Endometrial microvascular endothelial cells (primary cell): ENCODE results near the gene CR1L. TPM values are rescaled to one million over a fixed set of nuclear protein-coding genes. Genes with fewer than 3 reads are reported as not detected.
"Not testable (repeated sequence)": the region's sequence is repeated elsewhere in the genome, so short reads cannot be mapped to it uniquely, and the experiment has no call there.

Experiments
- in situ Hi-C: cut with HindIII; loops from 2 replicates; pipeline ENCODE4 v1.10.0; 2017; ENCODE audit warnings: low sequenced_read_pairs, low pct_unique_long_range_greater_than_20kb; ENCODE audit errors: inconsistent ontology term
- total RNA-seq: library from RNA; depleted of rRNA; stranded (reverse); fragments of >200 nt; gene quantifications from one replicate; pipeline ENCODE4 v1.2.3, GENCODE V29; 2015; ENCODE audit errors: inconsistent ontology term

Gene CR1L
- total RNA-seq, 1 donor from 2014 or later: not detected

DNA sequence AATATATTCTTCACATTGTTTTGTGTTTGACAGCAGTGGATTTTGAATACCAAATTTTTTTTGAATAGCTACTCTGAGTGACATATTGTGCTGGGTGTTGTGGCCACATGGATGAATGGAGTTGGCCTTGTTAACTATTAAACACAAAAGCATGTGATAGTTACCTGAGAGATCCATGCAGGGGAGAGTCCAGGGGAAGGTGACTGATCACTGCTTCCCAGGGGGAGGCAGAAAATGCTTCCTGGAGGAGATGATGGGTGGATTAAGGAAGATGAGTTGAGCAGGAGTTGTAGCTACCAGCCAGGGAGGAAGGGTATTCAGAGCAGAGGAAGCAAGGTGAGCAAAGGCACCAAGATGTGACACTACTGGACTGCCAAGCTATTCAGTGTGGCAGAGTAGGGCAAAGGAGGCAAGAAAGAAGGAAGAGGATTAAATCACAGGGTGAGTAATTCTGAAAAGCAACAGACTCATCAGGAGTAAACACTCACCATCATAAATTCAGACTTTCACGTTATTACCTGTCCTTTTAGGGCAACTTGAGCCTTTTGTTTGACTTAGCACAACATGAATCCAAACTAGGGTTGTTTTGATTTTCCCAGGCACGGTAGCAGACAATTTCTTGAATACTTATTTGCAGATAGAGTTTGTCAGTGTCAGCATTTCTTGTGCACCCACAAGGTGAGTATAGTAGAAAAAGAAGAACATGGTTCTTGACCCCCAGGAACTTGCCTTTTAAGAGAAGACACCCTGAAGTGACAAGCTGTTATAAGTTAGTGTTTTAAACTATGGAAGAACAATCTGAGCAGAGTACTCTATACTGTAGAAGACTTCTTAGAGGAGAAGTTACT lies 111.1 kb downstream of the CR1L start:
- in situ Hi-C loops: no loop called here

DNA sequence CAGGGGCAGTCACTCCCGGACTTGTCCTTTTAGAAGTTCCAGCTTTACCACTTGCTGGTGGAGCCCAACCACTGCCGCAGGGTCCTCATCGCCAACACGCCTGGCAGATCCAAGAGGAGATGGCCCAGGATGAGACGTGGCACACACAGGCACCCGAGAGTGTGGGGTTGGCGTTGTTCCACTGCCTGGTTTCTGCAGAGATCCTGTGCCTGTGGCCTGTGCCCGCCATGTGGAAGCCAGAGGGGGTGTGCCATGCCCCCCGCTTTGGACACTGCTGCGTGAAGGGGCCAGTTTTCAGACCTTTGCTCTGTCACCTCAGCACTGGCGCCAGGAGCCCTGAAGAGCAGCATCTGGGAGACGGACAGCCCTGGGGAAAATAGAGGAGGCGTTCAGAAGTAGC lies 117.7 kb downstream of the CR1L start:
- in situ Hi-C loops: no loop called here

DNA sequence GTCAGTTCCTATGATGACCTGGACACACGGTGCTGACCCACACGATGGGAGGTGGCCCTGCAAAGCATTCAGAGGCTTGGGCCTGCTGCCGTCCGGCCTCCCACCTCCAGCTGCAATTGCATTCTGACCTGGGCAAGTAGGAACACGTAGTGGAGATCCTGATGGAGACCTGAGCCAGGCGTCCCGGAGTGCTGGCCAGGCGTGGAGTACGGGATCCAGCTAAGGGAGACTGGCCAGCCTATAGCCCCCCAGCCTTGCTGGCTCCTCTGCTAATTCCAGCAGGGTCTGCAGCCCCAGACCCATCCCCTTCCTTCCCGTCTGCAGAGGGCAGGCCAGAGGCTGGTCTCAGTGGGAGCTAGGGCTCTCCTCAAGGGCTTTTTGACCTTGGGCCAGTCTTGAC lies 118.2 kb downstream of the CR1L start:
- in situ Hi-C loops: no loop called here

DNA sequence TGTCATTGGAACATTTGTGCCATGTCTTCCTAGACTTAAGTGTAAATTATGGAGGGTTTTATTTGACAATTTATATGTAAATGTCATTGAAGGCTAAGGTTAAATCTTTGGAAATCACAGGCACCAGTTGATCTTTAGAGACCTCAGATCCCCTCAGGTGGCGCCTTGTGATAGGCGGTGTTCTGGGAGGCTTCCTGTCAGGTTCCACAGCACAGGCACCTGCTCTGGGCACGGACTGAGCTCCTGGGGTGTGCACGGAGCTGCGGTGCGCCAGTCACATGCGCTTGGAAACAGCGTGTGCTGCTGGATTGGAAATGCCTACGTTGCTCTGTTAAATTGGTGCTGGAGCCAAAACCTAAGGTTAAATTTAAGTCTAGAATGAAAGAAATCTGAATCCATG lies 119.0 kb downstream of the CR1L start:
- in situ Hi-C loops: no loop called here

DNA sequence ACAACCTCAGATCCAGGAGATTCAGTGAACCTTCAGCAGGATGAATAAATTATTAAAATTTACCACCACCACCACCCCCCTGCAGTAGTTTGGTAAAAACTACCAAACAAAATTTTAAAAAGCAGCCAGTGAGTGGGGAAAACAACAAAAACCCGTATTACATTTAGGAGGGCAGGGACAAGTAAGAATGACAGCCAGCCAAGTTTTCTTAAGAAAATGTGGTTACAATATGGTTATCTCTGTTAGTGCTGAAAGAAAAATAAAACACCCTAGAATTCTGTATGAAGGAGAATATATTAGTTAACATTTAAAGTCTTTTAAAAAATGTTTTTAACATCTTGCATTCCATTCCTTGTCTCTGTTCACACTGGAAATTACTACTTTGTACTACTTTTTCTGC lies 121.6 kb downstream of the CR1L start:
- in situ Hi-C loops: no loop called here

DNA sequence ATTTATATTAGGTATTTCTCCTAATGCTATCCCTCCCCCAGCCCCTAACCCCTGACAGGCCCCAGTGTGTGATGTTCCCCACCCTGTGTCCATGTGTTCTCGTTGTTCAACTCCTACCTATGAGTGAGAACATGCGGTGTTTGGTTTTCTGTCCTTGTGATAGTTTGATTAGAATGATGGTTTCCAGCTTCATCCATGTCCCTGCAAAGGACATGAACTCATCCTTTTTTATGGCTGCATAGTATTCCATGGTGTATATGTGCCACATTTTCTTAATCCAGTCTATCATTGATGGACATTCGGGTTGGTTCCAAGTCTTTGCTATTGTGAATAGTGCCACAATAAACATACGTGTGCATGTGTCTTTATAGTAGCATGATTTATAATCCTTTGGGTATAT lies 125.6 kb downstream of the CR1L start:
- in situ Hi-C loops: not testable (repeated sequence)

Other genes starting within 250 kb of the CR1L start
- not detected for gene CR2, start 190.8 kb upstream of the CR1L start, total RNA-seq
- gene CR1, start 149.0 kb upstream of the CR1L start, total RNA-seq: not detected
- gene CD46, start 106.9 kb downstream of the CR1L start, total RNA-seq: 183 TPM